Left renal cortex interstitium (tissue), 4 donors: ENCODE results near the gene METAP1D. TPM values are rescaled to one million over a fixed set of nuclear protein-coding genes. Genes with fewer than 3 reads are reported as not detected.
"Not testable (repeated sequence)": the region's sequence is repeated elsewhere in the genome, so short reads cannot be mapped to it uniquely, and the experiment has no call there.

Experiments
- DNase-seq, 4 donors: peaks; one replicate each; pipeline ENCODE4 v3.0.0-alpha.2; 2013; ENCODE audit warnings: low read depth in 4 of 4, low spot score in 2 of 4, missing footprints in 1 of 4
- polyA plus RNA-seq, 4 donors: library from polyadenylated mRNA; unstranded; fragments of 120-200 nt; gene quantifications; one replicate each; pipeline ENCODE4 v1.2.1, GENCODE V29; 2013; ENCODE audit not compliant: insufficient read length in 4 of 4

METAP1D gene
- polyA plus RNA-seq, 4 donors: 9.1 to 22.6 (median 14.3) TPM

- DNase-seq: no peak
These were observed 48.1 kb downstream of the METAP1D start for GRCh38 chr2:172047566-172048507.

- no peak for DNase-seq
These were observed 49.1 kb downstream of the METAP1D start for GRCh38 chr2:172048508-172049503.

DNA sequence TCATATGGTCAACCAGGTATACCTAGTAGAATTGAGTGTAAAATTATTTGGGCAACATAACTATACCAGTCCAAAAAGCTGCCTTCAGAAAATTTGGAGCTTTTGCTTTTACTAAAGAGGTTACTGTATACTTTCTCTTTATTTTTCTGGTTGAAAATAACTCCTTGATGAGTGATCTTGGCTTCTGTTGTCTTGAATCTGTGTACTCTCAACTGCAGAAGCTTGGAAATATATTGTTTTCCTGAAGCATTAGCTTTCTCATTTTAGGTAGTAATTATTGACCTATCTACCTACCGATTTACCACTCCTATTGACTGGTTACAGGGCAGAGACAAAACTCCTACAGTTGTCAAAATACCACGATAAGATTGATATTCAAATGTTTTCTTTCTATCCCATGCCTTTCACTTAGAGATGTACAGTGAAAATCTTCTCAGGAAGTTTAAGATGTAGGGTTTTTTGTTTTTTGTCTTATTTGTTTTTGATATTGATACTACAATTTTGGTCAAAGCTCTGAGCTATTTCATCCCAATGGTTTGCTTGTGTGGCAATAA is 49.9 kb downstream of the METAP1D start:
- DNase-seq: no peak

GRCh38 chr2:172050479-172051125 is 50.8 kb downstream of the METAP1D start:
- DNase-seq: no peak

DNA sequence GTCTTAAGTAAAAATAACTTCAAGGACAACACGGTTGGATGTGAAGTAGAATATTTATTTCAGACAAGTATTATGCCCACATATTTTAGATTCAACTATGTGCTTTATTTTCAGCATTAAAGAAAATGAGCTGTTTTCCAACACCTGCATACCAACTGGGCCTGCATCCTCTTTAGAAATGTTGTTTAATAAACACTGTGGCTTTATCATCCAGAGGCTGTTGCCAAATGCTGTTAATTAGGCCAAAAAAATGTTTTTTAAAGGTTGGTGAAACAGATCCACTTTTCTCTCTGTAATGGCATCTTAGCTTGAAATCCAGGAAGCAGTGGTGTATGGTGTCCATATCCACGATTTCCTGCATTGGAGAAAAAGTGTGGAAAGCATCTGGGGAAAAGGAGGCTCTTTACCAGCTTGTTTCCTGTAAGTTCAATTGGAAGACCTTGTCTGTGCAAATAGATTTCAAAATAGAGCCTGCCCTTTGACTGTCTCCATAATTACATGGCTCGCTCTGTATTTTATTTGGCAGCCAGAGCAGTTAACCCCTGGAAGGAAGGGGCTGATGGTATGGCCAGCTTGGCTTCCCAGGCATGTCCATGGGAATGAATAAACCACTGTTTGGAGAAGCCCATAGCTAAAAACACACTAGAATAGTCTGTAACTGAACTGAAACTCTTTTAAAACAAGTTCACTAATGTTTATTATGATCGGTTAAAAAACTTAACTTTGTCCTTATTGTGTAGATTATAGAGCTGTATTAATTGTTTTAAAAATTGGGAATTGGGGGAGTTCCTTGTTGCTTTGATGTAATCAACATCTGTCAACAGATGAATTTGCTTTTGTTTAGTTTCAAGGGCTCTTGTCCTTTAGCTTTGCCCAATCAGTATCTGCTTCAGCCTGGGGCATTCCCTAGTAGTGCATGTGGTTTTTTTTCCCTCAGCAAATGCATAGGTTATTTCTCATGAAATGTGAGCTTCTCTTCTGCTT is 52.5 kb downstream of the METAP1D start:
- no peak for DNase-seq

DNA sequence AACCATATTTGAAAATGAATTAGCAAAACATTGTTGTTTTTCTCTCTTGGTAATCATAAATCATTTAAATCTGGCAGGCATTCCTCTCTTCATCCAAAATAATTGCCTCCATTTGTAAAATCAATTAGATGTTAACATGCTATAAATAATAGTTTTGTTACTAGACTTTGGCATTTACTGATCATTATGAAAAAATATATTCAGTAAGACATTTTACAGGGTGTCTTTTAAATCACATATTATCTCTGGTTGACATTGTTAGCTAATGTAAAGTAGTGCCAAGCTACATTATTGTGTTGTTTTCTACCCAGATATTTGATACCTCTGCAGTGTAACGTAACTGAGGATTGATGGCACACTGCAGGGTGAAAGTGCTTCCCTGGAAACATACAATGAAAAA is 53.7 kb downstream of the METAP1D start:
- no peak for DNase-seq

GRCh38 chr2:172056293-172056692 is 56.5 kb downstream of the METAP1D start:
- no peak for DNase-seq

- no peak for DNase-seq
These were observed 58.9 kb downstream of the METAP1D start for GRCh38 chr2:172058660-172059059.

GRCh38 chr2:172060118-172060517 is 60.4 kb downstream of the METAP1D start:
- DNase-seq: not testable (repeated sequence)

GRCh38 chr2:172062402-172063004 is 62.8 kb downstream of the METAP1D start:
- DNase-seq: no peak

GRCh38 chr2:172063446-172063845 is 63.7 kb downstream of the METAP1D start:
- DNase-seq: no peak

- DNase-seq: no peak
These were observed 65.4 kb downstream of the METAP1D start for GRCh38 chr2:172065111-172065510.

GRCh38 chr2:172066394-172066886 is 66.7 kb downstream of the METAP1D start:
- no peak for DNase-seq

DNA sequence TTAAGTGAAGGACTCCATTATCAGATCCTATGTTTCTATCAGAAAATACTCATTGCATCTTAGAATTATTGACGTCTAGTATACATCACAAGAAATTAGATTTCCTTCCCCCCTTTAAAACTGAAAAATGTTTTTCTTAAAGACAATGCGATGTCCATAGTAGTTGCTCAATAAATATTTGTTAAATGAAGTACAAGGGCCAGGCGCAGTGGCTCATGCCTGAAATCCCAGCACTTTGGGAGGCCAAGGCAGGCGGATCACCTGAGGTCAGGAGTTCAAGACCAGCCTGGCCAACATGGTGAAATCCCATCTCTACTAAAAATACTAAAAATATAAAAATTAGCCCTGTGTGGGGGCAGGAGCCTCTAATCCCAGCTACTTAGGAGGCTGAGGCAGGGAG is 68.2 kb downstream of the METAP1D start:
- not testable (repeated sequence) for DNase-seq

GRCh38 chr2:172070936-172071335 is 71.2 kb downstream of the METAP1D start:
- DNase-seq: no peak

DNA sequence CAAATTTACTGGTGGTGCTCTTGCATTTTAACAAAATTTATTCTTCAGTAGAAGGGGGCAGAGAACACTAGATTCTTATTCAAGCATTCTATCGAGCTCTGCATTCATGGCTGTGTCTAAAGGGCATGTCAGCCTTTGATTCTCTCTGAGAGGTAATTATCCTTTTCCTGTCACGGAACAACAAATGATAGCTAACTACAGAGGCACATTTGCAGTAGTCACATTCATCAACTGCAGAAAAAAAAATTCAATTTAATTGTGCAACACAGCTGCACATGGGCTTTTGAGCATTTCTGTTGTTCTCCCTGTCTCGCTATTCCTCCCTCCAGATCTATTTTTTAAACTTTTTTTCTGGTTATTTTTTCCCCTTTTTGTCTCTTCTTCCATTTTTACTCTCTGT is 72.5 kb downstream of the METAP1D start:
- DNase-seq: no peak

- DNase-seq: no peak
These were observed 73.0 kb downstream of the METAP1D start for GRCh38 chr2:172072706-172073105.

- no peak for DNase-seq
These were observed 73.8 kb downstream of the METAP1D start for GRCh38 chr2:172073518-172073917.

- DNase-seq: no peak
These were observed 74.5 kb downstream of the METAP1D start for GRCh38 chr2:172074254-172074653.
